ENCODE results near the gene KANSL1. TPM values are rescaled to one million over a fixed set of nuclear protein-coding genes. Genes with fewer than 3 reads are reported as not detected.
A peak's percentile ranks its signal among the peaks of the same experiment; 100 is the strongest.

The KANSL1 gene
- total RNA-seq, 2 donors from 2014 or later, result 26.6 to 29.2 TPM

- H3K4me3 ChIP-seq, result no peak overlapping the region
- no peaks in the 10 kb centered on the region for H3K9me3 ChIP-seq
- TF ChIP-seq CTCF (IDR thresholded peaks at IDR 0.05), result no peak
- H3K27ac ChIP-seq, result no peak overlapping the region
- no peaks in the 10 kb centered on the region for H3K27me3 ChIP-seq
- H3K36me3 ChIP-seq, result peaks cover 17% of the 10 kb centered on the region
- H3K4me1 ChIP-seq, result peaks cover 0 to 78% of the 10 kb centered on the region in 2 donors
- DNase-seq (ENCODE audit: low spot score), result no peak
These were observed 26.5 kb downstream of the KANSL1 start for GRCh38 chr17:46166692-46167249.

- peak overlapping the region in 1 of 2 donors; percentile 9 for H3K27ac ChIP-seq
- H3K27me3 ChIP-seq, result no peaks in the 10 kb centered on the region
- peaks cover 0 to 77% of the 10 kb centered on the region in 2 donors for H3K4me1 ChIP-seq
- no peaks in the 10 kb centered on the region for H3K36me3 ChIP-seq
- no peak for DNase-seq (ENCODE audit: low spot score)
- no peak overlapping the region for H3K4me3 ChIP-seq
- no peaks in the 10 kb centered on the region for H3K9me3 ChIP-seq
- TF ChIP-seq CTCF (IDR thresholded peaks at IDR 0.05), result no peak
These were observed 29.2 kb downstream of the KANSL1 start for GRCh38 chr17:46163929-46164594.

- peak overlapping the region in 1 of 2 donors; percentile 9 for H3K27ac ChIP-seq
These were observed 29.9 kb downstream of the KANSL1 start for GRCh38 chr17:46163316-46163715.

GRCh38 chr17:46162866-46163265 is 30.4 kb downstream of the KANSL1 start:
- H3K27me3 ChIP-seq, result no peaks in the 10 kb centered on the region
- no peak for DNase-seq (ENCODE audit: low spot score)
- H3K27ac ChIP-seq, result no peak overlapping the region
- no peaks in the 10 kb centered on the region for H3K36me3 ChIP-seq
- no peak for TF ChIP-seq CTCF (IDR thresholded peaks at IDR 0.05)
- H3K4me1 ChIP-seq, result peaks cover 0 to 84% of the 10 kb centered on the region in 2 donors
- no peaks in the 10 kb centered on the region for H3K9me3 ChIP-seq
- no peak overlapping the region for H3K4me3 ChIP-seq

More at GRCh38 chr17:46163316-46163715, 29.9 kb downstream of the KANSL1 start:
- Histone ChIP-seq H3K36me3 (no peaks in the 10 kb centered on the region), H3K4me3 (no peak overlapping the region), H3K9me3 (no peaks in the 10 kb centered on the region), H3K4me1 (peaks cover 0 to 84% of the 10 kb centered on the region in 2 donors), H3K27me3 (no peaks in the 10 kb centered on the region)
- no peak for TF ChIP-seq CTCF (IDR thresholded peaks at IDR 0.05)
- DNase-seq (ENCODE audit: low spot score), result no peak

- no peak for DNase-seq (ENCODE audit: low spot score)
- peak overlapping the region in 1 of 2 donors; percentile 60 for H3K27ac ChIP-seq
- H3K4me3 ChIP-seq, result no peak overlapping the region
- H3K9me3 ChIP-seq, result no peaks in the 10 kb centered on the region
- H3K4me1 ChIP-seq, result peaks cover 0 to 84% of the 10 kb centered on the region in 2 donors
- TF ChIP-seq CTCF (IDR thresholded peaks at IDR 0.05), result no peak
- H3K27me3 ChIP-seq, result no peaks in the 10 kb centered on the region
- H3K36me3 ChIP-seq, result no peaks in the 10 kb centered on the region
These were observed 33.1 kb downstream of the KANSL1 start for GRCh38 chr17:46160169-46160568.

All from right atrium auricular region (tissue), 2 donors.